Neutrophil (primary cell): Measurements from ENCODE around the gene FOXP3.
"Not testable (repeated sequence)": the region's sequence is repeated elsewhere in the genome, so short reads cannot be mapped to it uniquely, and the experiment has no call there.

Experiments used
- H3K27ac ChIP-seq: fragments of 200-600 bp; sonication (generic); 2 replicates; pipeline ENCODE4 v1.5.1; 2016; ENCODE audit warnings: mild to moderate bottlenecking, moderate library complexity
- H3K27me3 ChIP-seq: fragments of 200-600 bp; sonication (generic); 2 replicates; pipeline ENCODE4 v1.6.0; 2016; ENCODE audit warnings: mild to moderate bottlenecking
- H3K36me3 ChIP-seq: fragments of 200-600 bp; sonication (generic); 2 replicates; pipeline ENCODE4 v1.5.1; 2017
- H3K4me1 ChIP-seq, 2 experiments: fragments of 200-600 bp in 1 of 2; sonication (generic) in 1 of 2; 1 replicate in 1 of 2; 2 replicates in 1 of 2; pipeline versions ENCODE4 v1.5.1 to v1.6.1; 2013 to 2016; ENCODE audit warnings: low read depth in 1 of 2, low read length in 1 of 2, mild to moderate bottlenecking in 1 of 2, moderate library complexity in 1 of 2; ENCODE audit not compliant: control insufficient read depth in 1 of 2, insufficient read depth in 1 of 2
- H3K4me3 ChIP-seq, 2 experiments: fragments of 200-600 bp in 1 of 2; sonication (generic) in 1 of 2; 1 replicate in 1 of 2; 2 replicates in 1 of 2; pipeline ENCODE4 v1.5.1; 2013 to 2016; ENCODE audit warnings: low read depth in 1 of 2, low read length in 1 of 2, mild to moderate bottlenecking in 1 of 2, moderate library complexity in 1 of 2
- H3K9me3 ChIP-seq: fragments of 200-600 bp; sonication (generic); 2 replicates; pipeline ENCODE4 v1.5.1; 2016
- TF ChIP-seq, protein P1 (sequence below): fragments of 200-600 bp; sonication (generic); IDR thresholded peaks from 2 replicates; pipeline ENCODE4 v1.5.1; 2016; ENCODE audit warnings: antibody characterized with exemption

FOXP3 gene, protein sequence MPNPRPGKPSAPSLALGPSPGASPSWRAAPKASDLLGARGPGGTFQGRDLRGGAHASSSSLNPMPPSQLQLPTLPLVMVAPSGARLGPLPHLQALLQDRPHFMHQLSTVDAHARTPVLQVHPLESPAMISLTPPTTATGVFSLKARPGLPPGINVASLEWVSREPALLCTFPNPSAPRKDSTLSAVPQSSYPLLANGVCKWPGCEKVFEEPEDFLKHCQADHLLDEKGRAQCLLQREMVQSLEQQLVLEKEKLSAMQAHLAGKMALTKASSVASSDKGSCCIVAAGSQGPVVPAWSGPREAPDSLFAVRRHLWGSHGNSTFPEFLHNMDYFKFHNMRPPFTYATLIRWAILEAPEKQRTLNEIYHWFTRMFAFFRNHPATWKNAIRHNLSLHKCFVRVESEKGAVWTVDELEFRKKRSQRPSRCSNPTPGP

DNA sequence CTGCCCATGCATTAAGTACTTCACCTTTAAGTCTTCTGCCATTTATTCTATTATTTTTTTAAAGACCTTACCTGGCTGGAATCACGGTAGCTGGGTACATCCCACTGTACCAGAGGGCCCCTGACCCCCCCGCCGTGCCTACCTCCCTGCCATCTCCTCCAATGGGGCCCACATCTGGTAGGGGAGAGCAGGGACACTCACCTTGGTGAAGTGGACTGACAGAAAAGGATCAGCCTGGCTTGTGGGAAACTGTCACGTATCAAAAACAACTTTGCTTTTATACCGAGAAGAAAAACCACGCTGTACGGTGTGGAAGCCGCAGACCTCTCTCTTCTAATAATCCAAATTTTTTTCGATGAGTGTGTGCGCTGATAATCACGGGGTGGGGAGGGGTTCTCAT is at the start of gene FOXP3:
Gene FOXP3 (minus strand): TSS at position 251 of the 400 bp plus-strand sequence. CDS start 6,205 bp downstream, outside the sequence.
- Histone ChIP-seq H3K4me1 (peaks cover 7 to 8% of the 10 kb centered on the region in 2 experiments), H3K4me3 (no peak within 1 kb of the TSS), H3K36me3 (no peaks in the 10 kb centered on the region), H3K27me3 (no peaks in the 10 kb centered on the region), H3K9me3 (no peaks in the 10 kb centered on the region), H3K27ac (no peak within 1 kb of the TSS)
- TF ChIP-seq, protein P1, sequence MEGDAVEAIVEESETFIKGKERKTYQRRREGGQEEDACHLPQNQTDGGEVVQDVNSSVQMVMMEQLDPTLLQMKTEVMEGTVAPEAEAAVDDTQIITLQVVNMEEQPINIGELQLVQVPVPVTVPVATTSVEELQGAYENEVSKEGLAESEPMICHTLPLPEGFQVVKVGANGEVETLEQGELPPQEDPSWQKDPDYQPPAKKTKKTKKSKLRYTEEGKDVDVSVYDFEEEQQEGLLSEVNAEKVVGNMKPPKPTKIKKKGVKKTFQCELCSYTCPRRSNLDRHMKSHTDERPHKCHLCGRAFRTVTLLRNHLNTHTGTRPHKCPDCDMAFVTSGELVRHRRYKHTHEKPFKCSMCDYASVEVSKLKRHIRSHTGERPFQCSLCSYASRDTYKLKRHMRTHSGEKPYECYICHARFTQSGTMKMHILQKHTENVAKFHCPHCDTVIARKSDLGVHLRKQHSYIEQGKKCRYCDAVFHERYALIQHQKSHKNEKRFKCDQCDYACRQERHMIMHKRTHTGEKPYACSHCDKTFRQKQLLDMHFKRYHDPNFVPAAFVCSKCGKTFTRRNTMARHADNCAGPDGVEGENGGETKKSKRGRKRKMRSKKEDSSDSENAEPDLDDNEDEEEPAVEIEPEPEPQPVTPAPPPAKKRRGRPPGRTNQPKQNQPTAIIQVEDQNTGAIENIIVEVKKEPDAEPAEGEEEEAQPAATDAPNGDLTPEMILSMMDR, result no peak

DNA sequence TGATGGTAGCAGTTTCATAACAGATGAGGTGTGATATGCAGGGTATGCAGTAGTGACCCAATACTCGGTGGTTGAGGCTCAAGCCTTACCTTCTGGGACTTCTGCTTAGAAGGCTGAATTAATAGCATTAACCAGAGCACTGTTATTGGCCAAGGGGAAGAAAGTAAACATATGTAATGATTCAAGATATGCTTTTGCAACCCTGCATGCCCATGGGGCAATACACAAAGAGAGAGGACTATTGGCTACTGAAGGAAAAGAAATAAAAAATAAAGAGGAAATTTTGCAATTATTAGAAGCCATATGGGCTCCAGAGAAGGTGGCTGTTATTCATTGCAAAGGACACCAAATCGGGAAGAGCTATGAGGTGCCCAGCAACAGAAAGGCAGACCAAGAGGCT is 47.7 kb upstream of the FOXP3 start:
- no peak overlapping the region for H3K27ac ChIP-seq
- peaks cover 19 to 21% of the 10 kb centered on the region in 2 experiments for H3K4me1 ChIP-seq
- no peaks in the 10 kb centered on the region for H3K9me3 ChIP-seq
- H3K27me3 ChIP-seq, result no peaks in the 10 kb centered on the region
- no peaks in the 10 kb centered on the region for H3K36me3 ChIP-seq
- H3K4me3 ChIP-seq, result no peak overlapping the region
- TF ChIP-seq, protein P1, result no peak

DNA sequence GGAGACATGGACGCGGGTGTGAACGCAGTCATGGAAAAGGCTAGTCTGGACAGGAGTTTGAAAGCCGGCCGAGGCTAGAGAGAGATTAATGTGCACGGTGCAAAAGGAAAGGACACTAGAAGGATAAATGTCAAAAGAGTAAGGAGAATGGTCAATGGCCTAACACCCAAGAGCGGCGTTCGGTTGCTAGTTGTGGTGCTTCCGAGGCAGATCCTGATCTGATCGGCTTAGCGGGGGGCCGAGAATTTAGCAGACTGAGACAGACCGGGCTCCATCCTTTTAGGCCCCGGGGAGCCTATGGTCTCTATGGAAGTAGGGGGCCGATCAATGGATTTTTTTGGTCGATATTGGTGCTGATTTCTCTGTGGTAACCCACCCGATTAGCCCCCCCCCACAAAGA is 45.9 kb upstream of the FOXP3 start:
- no peak overlapping the region for H3K27ac ChIP-seq
- no peaks in the 10 kb centered on the region for H3K36me3 ChIP-seq
- H3K9me3 ChIP-seq, result no peaks in the 10 kb centered on the region
- H3K4me3 ChIP-seq, result no peak overlapping the region
- H3K27me3 ChIP-seq, result no peaks in the 10 kb centered on the region
- peaks cover 19 to 21% of the 10 kb centered on the region in 2 experiments for H3K4me1 ChIP-seq
- TF ChIP-seq, protein P1, result no peak

DNA sequence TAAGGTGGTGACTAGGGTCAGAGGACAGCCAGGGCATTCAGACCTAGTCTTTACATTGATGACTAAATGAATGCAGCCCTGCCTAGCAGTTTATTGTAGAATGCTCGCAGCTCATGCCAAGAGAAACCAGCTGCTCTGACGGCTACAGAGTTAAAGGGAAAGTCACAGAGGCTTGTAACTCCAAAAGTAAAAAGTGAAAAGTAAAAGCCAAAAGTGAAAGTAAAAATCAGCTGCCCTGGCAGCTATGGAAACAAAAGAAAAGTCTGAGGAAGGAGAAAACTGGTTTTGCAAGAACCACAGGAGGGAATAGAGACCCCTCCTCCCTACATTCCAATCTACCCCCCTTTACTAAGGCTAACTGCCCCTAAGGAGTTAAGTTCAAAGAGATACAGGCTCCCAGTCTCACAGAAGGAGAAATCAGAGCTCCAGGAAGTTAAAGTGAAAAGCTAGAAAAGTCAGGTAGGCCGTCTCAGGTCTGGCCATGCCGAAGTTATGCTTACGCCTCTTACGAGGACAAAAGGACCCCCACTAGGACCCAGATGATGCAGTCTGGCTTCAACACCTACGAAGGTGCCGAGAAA is 45.0 kb upstream of the FOXP3 start:
- Histone ChIP-seq H3K36me3 (no peaks in the 10 kb centered on the region), H3K9me3 (no peaks in the 10 kb centered on the region), H3K27ac (peak overlapping the region; percentile 74), H3K4me3 (peak overlapping the region; percentile 56 to 61), H3K27me3 (no peaks in the 10 kb centered on the region), H3K4me1 (peaks cover 19 to 21% of the 10 kb centered on the region in 2 experiments)
- TF ChIP-seq, protein P1, result no peak

DNA sequence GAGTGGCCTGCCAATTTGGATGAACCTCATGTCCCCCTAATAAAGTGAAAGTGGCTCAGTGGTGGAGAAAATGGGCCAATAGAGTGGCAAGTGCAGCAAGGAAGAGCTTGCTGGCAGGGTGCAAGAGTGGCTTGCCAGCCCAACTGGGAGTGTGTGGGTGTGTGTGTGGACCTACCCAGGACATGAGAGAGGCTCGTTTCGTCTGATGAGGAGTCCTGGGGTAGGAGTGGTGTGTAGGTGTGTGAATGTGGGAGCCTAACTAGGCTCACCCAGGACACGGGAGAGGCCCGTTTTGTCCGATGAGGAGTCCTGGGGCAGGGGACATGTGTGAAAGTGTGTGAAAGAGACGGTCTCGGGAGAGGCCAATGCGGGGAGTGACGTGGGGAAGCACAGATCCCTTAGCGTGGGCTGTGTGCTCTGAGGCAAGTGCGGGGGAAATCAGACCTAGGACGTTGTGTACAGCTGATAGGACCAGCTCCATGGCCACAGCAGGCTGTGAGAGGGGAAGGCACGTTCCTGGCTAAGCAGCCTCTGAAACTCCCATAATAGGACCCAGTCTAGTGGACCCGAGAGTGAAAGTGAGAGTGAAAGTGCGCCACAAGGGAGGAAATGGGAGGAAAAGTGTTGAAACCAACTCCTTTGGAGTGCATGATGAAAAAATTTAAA is 44.2 kb upstream of the FOXP3 start:
- TF ChIP-seq, protein P1, result no peak
- Histone ChIP-seq H3K27me3 (no peaks in the 10 kb centered on the region), H3K4me3 (peak overlapping the region; percentile 56 to 61), H3K4me1 (peaks cover 19 to 21% of the 10 kb centered on the region in 2 experiments), H3K27ac (peak overlapping the region; percentile 74), H3K9me3 (no peaks in the 10 kb centered on the region), H3K36me3 (no peaks in the 10 kb centered on the region)

DNA sequence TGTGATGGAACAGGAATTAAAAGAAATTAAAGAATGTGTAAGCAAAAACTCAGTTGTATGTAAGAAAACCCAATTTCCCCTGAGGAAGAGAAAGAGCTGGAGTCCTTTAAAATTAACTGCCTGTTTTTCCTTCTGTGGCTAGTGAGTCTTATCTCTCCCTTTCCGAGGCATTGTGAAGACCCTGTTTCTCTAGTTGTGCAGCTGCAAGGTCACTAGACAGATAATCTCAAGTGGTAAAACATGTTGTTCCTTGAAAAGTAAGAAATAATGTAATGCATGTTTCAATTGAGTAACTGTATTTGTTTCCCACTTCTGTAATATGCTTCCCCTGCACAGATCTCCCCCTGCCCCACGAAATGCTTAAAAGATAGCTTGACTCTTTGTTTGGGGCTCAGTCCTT is 43.3 kb upstream of the FOXP3 start:
- H3K4me1 ChIP-seq, result peaks cover 19 to 21% of the 10 kb centered on the region in 2 experiments
- not testable (repeated sequence) for H3K36me3 ChIP-seq, H3K27me3 ChIP-seq, H3K27ac ChIP-seq, H3K9me3 ChIP-seq, H3K4me3 ChIP-seq
